Activated effector memory CD4-positive, alpha-beta T cell treated with Interleukin-2 at 50 U/mL for 16 hours (primary cell): ENCODE data around the gene MASP1.

Source experiments
- DNase-seq: peaks from one replicate; pipeline ENCODE4 v3.0.0-alpha.2; 2020

The MASP1 gene

GRCh38 chr3:187293516-187294430 lies 2.2 kb upstream of the MASP1 start:
- no peak for DNase-seq

DNA sequence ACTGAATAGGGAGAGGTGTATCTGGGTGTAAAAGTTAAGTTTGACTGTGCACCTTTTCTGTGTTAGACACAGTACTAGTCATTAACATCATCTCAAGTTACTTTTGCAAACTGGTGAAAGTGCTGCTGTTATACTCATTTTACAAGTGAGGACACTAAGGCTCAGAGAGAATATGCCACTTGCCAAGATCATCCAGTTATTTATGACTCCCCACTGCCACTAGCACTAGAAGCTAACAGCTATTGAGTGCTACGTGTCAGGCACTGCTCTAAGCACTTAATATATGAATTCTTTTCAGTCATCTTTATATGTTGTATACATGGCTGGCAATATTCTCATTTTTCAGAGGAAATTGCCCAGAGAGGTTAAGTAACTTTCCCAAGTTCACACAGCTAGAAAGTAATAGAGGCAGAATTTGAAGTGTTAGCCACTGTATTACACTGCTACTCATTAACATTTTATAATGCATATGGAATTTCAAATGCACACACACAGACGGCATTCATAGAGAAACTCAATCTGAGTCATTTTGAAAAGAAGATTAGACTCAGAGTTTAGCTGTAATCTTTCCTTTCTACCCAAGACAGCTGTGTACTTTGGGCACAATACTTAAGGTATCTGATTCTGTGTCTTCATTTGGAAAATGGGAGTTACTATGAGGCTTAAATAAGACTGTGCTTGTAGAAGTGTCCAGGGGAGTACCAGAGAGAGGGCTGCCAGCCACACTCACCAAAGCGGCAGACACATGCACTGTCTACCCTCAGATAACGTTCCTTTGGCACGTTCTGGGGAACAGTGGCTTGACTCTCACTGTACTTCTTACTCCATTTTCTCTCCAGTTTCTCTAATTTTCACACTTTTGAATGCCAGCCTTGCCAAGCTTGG lies 1.3 kb upstream of the MASP1 start:
- no peak for DNase-seq

- no peak for DNase-seq
Observed at GRCh38 chr3:187292181-187292580, 644 bp upstream of the MASP1 start.

- DNase-seq, result no peak
Observed at GRCh38 chr3:187291001-187291511, 481 bp downstream of the MASP1 start.

DNA sequence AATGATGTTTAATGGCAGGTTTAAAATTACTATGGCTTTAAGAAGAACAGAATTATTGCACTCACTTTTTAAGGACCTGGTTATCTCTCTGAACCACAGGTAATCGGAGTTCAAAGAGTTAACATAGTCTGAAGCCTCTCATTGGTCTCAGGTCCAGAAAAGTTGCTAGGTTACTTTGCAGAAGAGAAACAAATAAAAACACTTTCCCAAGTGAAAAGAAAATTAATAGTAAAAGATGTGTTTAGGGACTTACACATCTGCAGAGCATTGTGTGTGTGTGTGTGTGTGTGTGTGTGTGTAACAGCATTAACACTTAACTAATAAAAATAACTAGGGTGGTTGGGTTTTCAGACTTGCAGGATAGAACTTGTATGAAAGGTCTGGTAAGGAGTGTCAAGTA lies 1.0 kb downstream of the MASP1 start:
- no peak for DNase-seq

- DNase-seq, result no peak
Observed at GRCh38 chr3:187288855-187289605, 2.5 kb downstream of the MASP1 start.

DNA sequence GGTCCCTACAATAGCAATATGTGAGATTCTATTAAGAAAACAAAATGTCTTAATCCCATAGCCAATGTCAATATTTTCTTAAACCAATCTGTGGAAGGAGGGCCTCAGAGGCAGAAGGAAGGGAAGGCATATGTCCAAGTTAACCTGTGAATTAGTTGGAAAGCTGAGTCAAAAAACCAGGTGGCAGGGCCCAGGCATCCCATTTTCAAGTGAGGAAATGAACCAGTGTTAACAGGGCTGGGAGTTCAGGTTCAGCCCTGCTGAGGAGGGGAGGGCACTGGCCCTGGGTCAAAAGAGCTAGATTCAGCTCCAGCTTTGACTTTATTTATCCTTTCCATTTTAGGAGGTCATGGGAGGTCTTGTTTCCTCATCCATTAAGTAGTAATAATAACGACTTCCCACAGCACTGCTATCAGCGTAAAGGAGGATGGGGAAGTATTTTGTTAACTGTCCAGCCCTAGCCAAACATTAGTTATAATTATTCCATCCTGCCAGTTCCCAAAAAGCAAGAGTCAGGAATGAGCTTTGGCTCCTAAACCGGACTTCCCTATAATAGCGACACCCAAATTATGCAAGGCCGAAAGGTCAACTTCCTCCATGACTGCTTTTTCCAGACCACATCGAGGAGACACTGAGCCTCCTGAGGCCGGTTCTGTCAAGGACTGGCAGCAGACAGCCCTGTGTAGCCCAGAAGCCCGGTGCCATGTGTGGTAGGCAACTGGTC lies 3.2 kb downstream of the MASP1 start:
- DNase-seq, result no peak

GRCh38 chr3:187287256-187287655 lies 4.3 kb downstream of the MASP1 start:
- no peak for DNase-seq

DNA sequence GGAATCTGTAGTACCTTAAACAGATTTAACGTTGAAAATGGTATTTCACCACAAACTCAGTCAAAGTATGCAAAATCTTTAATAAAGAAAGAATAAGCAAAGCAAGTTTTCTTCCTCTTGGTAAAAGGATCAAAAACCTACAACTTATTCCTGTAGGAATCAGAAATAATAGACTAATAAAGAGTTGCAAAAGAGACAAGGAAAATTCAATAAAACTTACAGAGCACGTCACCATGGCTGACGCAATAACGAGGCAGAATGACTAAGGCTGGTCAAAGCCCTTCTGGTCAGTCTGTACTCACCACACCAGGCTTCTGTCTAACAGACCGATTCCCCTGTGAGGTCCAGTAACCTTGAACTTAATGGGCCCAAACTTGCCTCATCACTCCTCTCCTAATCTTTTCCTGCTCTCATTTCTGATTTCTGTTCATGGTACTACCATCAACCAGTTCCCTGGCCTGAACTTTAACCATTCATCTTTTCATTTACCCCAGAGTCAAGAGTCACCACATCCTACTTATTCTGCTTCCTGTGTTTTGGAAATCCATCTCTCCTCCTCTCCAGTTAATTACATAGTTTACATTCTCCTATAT lies 5.0 kb downstream of the MASP1 start:
- DNase-seq, result no peak

GRCh38 chr3:187281191-187281714 lies 10.3 kb downstream of the MASP1 start:
- DNase-seq, result no peak

GRCh38 chr3:187280644-187281043 lies 10.9 kb downstream of the MASP1 start:
- no peak for DNase-seq

DNA sequence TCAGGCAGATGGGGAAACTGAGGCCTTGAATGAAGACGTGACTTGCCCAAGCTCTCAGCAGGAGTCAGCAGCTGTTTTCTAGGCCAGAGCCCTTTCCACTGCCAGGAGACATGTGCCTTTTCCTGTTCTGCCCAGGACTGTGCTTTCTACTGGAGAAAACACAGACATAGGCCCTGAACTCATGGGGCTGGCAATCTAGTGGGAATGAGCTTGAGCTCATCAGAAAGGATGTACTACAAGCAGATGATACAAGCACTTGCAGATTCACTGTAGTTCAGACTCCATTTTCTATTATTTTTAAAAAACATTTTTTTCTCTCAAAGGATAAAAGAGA lies 14.4 kb downstream of the MASP1 start:
- DNase-seq, result no peak

GRCh38 chr3:187276397-187277128 lies 15.0 kb downstream of the MASP1 start:
- no peak for DNase-seq

- no peak for DNase-seq
Observed at GRCh38 chr3:187274977-187275338, 16.6 kb downstream of the MASP1 start.

GRCh38 chr3:187274315-187274976 lies 17.1 kb downstream of the MASP1 start:
- DNase-seq, result no peak

GRCh38 chr3:187271582-187271981 lies 20.0 kb downstream of the MASP1 start:
- no peak for DNase-seq

GRCh38 chr3:187269486-187269885 lies 22.1 kb downstream of the MASP1 start:
- no peak for DNase-seq

- no peak for DNase-seq
Observed at GRCh38 chr3:187267306-187267705, 24.2 kb downstream of the MASP1 start.

- DNase-seq, result no peak
Observed at GRCh38 chr3:187266691-187267090, 24.8 kb downstream of the MASP1 start.

GRCh38 chr3:187265461-187265955 lies 26.0 kb downstream of the MASP1 start:
- DNase-seq, result no peak
